Fibroblast of skin of back (primary cell): Measurements from ENCODE around the gene PPFIA2. TPM values are rescaled to one million over a fixed set of nuclear protein-coding genes. Genes with fewer than 3 reads are reported as not detected.

ENCODE experiments used
- DNase-seq: peaks from one replicate; pipeline ENCODE4 v3.0.0-alpha.2; 2013
- polyA plus RNA-seq, 2 experiments: library from polyadenylated mRNA; unstranded; fragments of 120-200 nt; gene quantifications; one replicate each; pipeline ENCODE4 v1.2.1, GENCODE V29; 2013; ENCODE audit not compliant: insufficient read length in 2 of 2

PPFIA2 gene
- 0.20 TPM for polyA plus RNA-seq (2013, experiment 1 of 2; ENCODE audit: insufficient read length)
- polyA plus RNA-seq (2013, experiment 2 of 2; ENCODE audit: insufficient read length): 0.90 TPM

- peak; percentile 35 for DNase-seq
Observed at GRCh38 chr12:81759190-81760051, at the start of gene PPFIA2. PPFIA2 (minus strand) TSS chr12:81759350.

GRCh38 chr12:81800298-81801148, 41.4 kb upstream of the PPFIA2 start:
- peak; percentile 35 for DNase-seq

GRCh38 chr12:81798294-81798693, 39.1 kb upstream of the PPFIA2 start:
- no peak for DNase-seq

- DNase-seq: peak; percentile 29
Observed at GRCh38 chr12:81797100-81797499, 38.0 kb upstream of the PPFIA2 start.

- no peak for DNase-seq
Observed at GRCh38 chr12:81792666-81793065, 33.5 kb upstream of the PPFIA2 start.

GRCh38 chr12:81779216-81779615, 20.1 kb upstream of the PPFIA2 start:
- no peak for DNase-seq

- DNase-seq: no peak
Observed at GRCh38 chr12:81778719-81779118, 19.6 kb upstream of the PPFIA2 start.

GRCh38 chr12:81758421-81759189, 545 bp downstream of the PPFIA2 start:
- peak; percentile 43 for DNase-seq

GRCh38 chr12:81757731-81758365, 1.3 kb downstream of the PPFIA2 start:
- DNase-seq: no peak

- no peak for DNase-seq
Observed at GRCh38 chr12:81729781-81730180, 29.4 kb downstream of the PPFIA2 start.

GRCh38 chr12:81727391-81727790, 31.8 kb downstream of the PPFIA2 start:
- no peak for DNase-seq

GRCh38 chr12:81726634-81727033, 32.5 kb downstream of the PPFIA2 start:
- no peak for DNase-seq

- DNase-seq: no peak
Observed at GRCh38 chr12:81723361-81723760, 35.8 kb downstream of the PPFIA2 start.

- peak; percentile 12 for DNase-seq
Observed at GRCh38 chr12:81722004-81722403, 37.1 kb downstream of the PPFIA2 start.

GRCh38 chr12:81718616-81719015, 40.5 kb downstream of the PPFIA2 start:
- DNase-seq: no peak

GRCh38 chr12:81712536-81712935, 46.6 kb downstream of the PPFIA2 start:
- no peak for DNase-seq

- DNase-seq: no peak
Observed at GRCh38 chr12:81705586-81705985, 53.6 kb downstream of the PPFIA2 start.

- no peak for DNase-seq
Observed at GRCh38 chr12:81699551-81699950, 59.6 kb downstream of the PPFIA2 start.

GRCh38 chr12:81692008-81692407, 67.1 kb downstream of the PPFIA2 start:
- no peak for DNase-seq

GRCh38 chr12:81683881-81684280, 75.3 kb downstream of the PPFIA2 start:
- DNase-seq: no peak

GRCh38 chr12:81679614-81680013, 79.5 kb downstream of the PPFIA2 start:
- no peak for DNase-seq

GRCh38 chr12:81670759-81671158, 88.4 kb downstream of the PPFIA2 start:
- no peak for DNase-seq
